BJ (cell line): Measurements from ENCODE around the gene STIM1. TPM values are rescaled to one million over a fixed set of nuclear protein-coding genes. Genes with fewer than 3 reads are reported as not detected.

Experiments used
- CTCF ChIA-PET: fragments of 350-600 bp; formaldehyde crosslinking; extraction: SDS; loops from one replicate; lab custom pipeline; 2021; ENCODE audit warnings: antibody characterized with exemption, inconsistent platforms; lab: Yijun Ruan, JAX
- POLR2A ChIA-PET: fragments of 300-600 bp; sonication (Branson Sonifier 250); formaldehyde crosslinking; extraction: SDS; loops from one replicate; lab custom pipeline; 2021; ENCODE audit warnings: antibody characterized with exemption; lab: Charles Lee
- DNase-seq: peaks from one replicate; pipeline ENCODE4 v3.0.0-alpha.2; 2011; ENCODE audit warnings: low read depth
- H3K27me3 ChIP-seq: 2 replicates; pipeline ENCODE4 v1.6.0; 2011; ENCODE audit warnings: low read length; ENCODE audit not compliant: control insufficient read depth, insufficient read depth
- H3K36me3 ChIP-seq: 2 replicates; pipeline ENCODE4 v1.5.1; 2011; ENCODE audit warnings: low read length; ENCODE audit not compliant: control insufficient read depth, insufficient read depth
- H3K4me3 ChIP-seq: 2 replicates; pipeline ENCODE4 v1.5.1; 2011; ENCODE audit warnings: low read depth, mild to moderate bottlenecking, control low read depth, low read length
- polyA plus RNA-seq: library from polyadenylated mRNA; depleted of rRNA; stranded (reverse); fragments of >200 nt; gene quantifications from 2 replicates; pipeline ENCODE4 v1.2.3, GENCODE V29; 2011
- TF ChIP-seq, protein P1 (sequence below): IDR thresholded peaks from 2 replicates; pipeline ENCODE4 v1.5.1; 2011; ENCODE audit warnings: low read depth, mild to moderate bottlenecking, control low read depth, inconsistent platforms, low read length, moderate library complexity; ENCODE audit not compliant: insufficient read depth

STIM1 gene
- polyA plus RNA-seq, 1 experiment = 54.6 TPM

DNA sequence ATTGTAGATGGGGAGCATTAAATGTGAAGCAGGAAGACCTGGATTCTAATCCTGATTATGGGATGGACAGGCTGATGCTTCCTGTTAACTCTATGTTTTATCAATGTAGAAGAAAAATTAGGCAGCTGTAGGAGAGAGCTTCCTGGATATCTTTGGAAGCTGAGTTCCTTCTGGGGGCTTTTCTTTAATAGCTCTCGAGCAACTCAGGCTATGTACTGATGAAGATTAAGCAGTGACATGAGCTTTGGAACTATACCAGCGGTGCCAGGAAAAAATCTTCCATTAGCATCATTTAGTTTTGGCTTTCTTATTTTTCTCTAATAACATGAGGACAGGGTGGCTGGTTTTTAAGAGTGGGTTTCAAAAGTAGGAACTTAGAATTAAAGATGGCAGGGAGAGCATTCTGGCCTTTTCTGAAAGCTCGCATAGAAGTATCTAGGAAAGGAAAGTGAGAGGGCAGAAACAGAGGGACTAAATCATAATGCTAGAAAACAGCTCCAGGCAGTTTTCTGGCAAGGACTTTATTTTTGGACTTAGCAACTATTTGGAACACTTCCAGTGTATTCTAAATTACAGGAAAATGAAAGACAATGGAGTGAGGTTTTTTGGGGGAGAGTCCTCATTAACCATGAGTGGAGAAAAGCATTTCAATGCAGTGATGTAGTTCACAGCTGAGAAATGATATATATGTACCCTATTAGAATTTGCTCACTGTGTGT, 169.9 kb downstream of the STIM1 start:
- POLR2A ChIA-PET = interaction anchor here (0.6 to 0.7 kb wide), 2 partner anchors 33 to 67 kb away, joined by 3 to 4 read pairs; no protein-coding TSS in a partner anchor
- CTCF ChIA-PET = interaction anchor here (0.6 to 2.5 kb wide), 9 partner anchors 8 to 173 kb away, joined by 3 to 14 read pairs (median 3); partner anchors contain the start of gene STIM1
- no peaks in the 10 kb centered on the region for H3K27me3 ChIP-seq
- TF ChIP-seq, protein P1, sequence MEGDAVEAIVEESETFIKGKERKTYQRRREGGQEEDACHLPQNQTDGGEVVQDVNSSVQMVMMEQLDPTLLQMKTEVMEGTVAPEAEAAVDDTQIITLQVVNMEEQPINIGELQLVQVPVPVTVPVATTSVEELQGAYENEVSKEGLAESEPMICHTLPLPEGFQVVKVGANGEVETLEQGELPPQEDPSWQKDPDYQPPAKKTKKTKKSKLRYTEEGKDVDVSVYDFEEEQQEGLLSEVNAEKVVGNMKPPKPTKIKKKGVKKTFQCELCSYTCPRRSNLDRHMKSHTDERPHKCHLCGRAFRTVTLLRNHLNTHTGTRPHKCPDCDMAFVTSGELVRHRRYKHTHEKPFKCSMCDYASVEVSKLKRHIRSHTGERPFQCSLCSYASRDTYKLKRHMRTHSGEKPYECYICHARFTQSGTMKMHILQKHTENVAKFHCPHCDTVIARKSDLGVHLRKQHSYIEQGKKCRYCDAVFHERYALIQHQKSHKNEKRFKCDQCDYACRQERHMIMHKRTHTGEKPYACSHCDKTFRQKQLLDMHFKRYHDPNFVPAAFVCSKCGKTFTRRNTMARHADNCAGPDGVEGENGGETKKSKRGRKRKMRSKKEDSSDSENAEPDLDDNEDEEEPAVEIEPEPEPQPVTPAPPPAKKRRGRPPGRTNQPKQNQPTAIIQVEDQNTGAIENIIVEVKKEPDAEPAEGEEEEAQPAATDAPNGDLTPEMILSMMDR = no peak
- DNase-seq = no peak
- no peak overlapping the region for H3K4me3 ChIP-seq
- H3K36me3 ChIP-seq = no peaks in the 10 kb centered on the region

DNA sequence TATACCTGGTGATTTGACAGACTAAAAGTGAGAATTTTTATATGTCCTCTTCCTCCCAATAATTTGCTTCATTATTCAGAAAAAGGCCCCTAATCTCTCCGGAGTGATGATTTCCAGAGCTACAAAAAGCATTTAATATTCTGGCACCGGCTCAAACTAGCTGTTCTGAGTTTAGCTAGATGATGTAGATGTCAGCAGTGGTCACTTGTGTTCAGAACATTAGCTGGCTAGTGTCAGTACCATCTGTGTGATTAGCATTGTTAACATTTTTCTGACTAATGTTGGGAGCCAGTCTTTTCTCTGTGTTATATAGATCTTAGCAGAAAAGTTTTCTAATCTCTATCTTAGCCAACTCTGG, 170.5 kb downstream of the STIM1 start:
- no peak for DNase-seq
- POLR2A ChIA-PET = interaction anchor here (0.7 kb wide), 1 partner anchor 33 kb away, joined by 4 read pairs; no protein-coding TSS in a partner anchor
- CTCF ChIA-PET = interaction anchor here (0.8 to 2.5 kb wide), 8 partner anchors 9 to 173 kb away, joined by 3 to 14 read pairs (median 4); partner anchors contain the start of gene STIM1

DNA sequence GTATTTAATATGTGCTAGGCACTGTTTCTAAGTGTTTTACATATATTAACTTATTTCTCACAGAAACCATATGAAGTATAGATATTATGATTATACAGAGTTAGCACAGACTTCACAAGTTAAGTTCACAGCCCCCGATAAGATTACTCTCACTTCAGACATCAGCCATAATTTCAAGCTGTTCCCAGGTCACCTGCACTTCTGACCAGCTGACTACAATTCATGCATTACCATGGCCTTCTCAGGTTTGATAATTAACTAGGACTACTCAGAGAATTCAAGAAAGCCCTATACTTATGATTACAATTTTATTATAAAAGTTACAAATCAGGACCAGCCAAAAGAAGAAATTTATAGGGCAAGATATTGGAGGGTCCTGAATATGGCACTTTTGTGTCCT, 170.9 kb downstream of the STIM1 start:
- ChIA-PET CTCF (interaction anchor here (0.6 to 2.5 kb wide), 6 partner anchors 9 to 211 kb away, joined by 3 to 14 read pairs (median 3); partner anchors contain the start of gene STIM1), POLR2A (no interaction called here)
- TF ChIP-seq, protein P1 = no peak
- H3K27me3 ChIP-seq = no peaks in the 10 kb centered on the region
- H3K4me3 ChIP-seq = no peak overlapping the region
- no peaks in the 10 kb centered on the region for H3K36me3 ChIP-seq
- DNase-seq = no peak

More for the DNA sequence above, 170.5 kb downstream of the STIM1 start:
- TF ChIP-seq, protein P1 = no peak
- Histone ChIP-seq H3K27me3 (no peaks in the 10 kb centered on the region), H3K4me3 (no peak overlapping the region), H3K36me3 (no peaks in the 10 kb centered on the region)

DNA sequence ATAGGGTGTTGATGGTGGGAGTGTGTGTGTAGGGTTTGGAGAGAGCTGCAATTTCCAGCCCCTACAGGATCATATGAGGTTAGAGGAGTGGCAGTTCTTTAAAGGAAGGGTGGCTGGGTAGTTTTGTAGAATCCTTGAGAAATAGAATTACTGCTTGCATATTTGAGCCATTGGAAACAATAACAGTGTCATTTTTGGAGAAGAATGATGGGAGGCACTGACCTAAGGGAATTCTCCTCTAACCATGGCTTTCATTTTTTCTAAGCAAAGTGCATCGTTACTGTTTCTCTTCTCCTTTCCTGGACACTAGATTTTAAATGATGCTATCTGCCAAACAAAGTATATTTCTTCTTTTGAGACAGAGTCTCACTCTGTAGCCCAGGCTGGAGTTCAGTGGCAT, 172.3 kb downstream of the STIM1 start:
- POLR2A ChIA-PET = interaction anchor here (0.6 kb wide), 1 partner anchor 149 kb away, joined by 3 read pairs; no protein-coding TSS in a partner anchor
- no peak overlapping the region for H3K4me3 ChIP-seq
- H3K27me3 ChIP-seq = no peaks in the 10 kb centered on the region
- TF ChIP-seq, protein P1 = no peak
- DNase-seq = no peak
- no peaks in the 10 kb centered on the region for H3K36me3 ChIP-seq
- CTCF ChIA-PET = interaction anchor here (0.7 to 1.4 kb wide), 2 partner anchors 10 to 173 kb away, joined by 4 read pairs; no protein-coding TSS in a partner anchor

DNA sequence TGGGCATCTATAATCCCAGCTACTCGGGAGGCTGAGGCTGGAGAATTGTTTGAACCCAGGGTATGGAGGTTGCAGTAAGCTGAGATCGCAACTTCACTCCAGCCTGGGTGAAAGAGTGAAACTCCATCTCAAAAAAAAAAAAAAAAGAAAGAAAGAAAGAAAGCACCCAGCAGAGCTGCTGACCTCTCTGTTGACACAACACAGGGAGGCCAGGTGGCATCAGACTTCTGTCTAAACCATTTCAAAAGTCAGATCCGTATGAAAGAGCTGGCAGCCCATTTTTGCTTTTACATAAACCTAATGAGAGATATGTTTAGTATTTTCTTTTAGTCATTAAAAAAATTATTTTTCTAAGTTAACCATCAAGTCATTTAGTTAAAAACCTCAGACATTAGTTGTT, 174.7 kb downstream of the STIM1 start:
- POLR2A ChIA-PET = interaction anchor here (0.5 kb wide), 1 partner anchor 489 kb away, joined by 3 read pairs; no protein-coding TSS in a partner anchor
- TF ChIP-seq, protein P1 = no peak
- Histone ChIP-seq H3K36me3 (no peaks in the 10 kb centered on the region), H3K4me3 (no peak overlapping the region), H3K27me3 (no peaks in the 10 kb centered on the region)
- CTCF ChIA-PET = no interaction called here
- no peak for DNase-seq
